HG03039 (cell line): ENCODE data around the gene QRICH2.
"Not testable (repeated sequence)": the region's sequence is repeated elsewhere in the genome, so short reads cannot be mapped to it uniquely, and the experiment has no call there.

Source experiments
- ATAC-seq: cut with Tn5 transposase; IDR thresholded peaks from one replicate; pipeline ENCODE4 v1.9.1; 2021; ENCODE audit warnings: mild to moderate bottlenecking, moderate library complexity; ENCODE audit not compliant: unreplicated experiment

The QRICH2 gene

GRCh38 chr17:76267051-76267576 lies 41.0 kb downstream of the QRICH2 start:
- ATAC-seq: no peak

DNA sequence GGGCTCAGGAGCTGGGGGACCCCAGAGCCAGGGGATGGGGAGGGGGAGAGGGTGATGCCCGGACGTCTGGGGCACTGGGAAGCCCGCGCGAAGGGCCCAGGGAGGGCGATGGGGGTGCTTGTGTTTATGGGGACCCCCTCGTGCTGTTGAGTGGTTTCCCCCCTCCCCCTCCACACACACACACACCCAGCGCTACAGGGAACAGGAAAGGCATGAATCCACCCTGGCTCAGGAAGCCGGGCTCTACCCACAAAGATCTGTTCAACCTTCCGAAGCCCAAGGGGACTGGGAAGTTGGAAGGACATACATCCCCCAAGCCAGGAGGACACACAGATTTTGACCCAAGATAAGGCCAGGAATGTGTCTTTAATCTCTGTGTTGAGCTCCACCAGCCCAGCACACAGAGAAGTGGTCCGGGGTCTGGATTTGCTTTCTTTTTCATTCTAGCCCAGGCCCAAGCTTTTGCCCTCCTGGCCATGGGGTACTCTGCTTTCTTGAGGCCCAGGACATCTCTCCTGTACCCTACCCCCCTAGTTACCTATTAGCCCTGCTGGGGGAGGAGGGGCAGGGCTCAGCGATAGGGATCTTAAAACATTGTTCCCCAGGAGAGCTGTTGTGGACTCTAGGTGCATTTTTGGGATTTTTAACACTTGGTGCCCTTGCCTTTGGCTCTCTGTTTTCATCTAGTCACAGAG lies 41.7 kb downstream of the QRICH2 start:
- no peak for ATAC-seq

GRCh38 chr17:76265624-76266243 lies 42.3 kb downstream of the QRICH2 start:
- ATAC-seq: no peak

DNA sequence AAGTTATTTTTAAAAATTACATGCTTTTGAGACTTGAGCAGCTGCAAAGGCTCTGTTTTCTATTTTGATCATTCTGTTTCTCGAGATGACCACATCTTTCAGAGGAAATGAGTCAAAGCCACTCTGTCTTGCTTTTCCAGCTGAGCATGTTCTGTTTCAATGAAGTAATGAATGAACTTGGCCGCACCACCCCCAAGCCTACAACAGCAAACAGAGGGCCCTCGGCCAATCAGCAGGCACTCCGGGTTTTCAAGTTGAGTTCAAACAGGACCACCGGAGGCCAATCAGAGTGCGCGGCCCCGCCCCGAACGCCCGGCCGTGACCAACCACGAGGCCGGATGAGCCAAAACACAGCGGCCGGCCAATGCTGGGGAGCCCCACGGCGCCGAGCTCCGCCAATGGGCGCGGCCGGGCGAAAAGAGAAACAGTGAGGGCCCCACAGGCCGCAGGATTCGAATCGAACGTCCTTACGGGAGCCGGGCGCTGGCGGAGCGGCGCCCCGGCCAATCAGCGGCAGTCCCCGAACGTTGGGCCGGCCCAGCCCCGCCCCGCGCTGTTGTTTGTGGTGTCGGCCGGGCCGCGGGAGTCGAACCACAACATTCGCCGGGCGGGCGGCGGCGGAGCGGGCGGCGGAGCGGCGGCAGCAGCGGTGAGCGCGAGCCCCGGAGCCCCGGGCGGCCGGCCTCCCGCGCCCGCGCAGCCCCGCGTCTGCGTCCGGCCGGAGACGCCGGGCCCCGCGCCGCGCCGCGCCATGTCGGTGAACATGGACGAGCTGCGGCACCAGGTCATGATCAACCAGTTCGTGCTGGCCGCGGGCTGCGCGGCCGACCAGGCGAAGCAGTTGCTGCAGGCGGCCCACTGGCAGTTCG lies 43.1 kb downstream of the QRICH2 start, which contains the start of gene UBALD2:
Gene UBALD2 (plus strand): TSS at position 594 of the 869 bp plus-strand sequence. CDS start 158 bp downstream, at position 752.
- peak; percentile 74 for ATAC-seq

DNA sequence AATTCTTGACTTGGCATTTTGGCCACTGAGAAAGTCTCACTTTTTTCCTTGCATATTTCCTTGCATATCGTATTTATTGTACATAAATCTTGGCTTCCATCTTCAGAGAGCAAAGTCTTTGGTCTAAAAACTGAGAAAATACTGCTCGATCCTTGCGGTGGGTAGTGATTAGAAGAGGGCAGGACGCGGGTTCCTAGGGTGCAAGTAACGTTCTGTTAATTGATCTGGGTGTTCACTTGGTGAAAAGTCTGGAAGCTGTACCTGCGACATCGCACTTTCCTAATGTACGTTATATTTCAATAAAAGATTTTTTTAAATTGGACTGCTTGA lies 43.7 kb downstream of the QRICH2 start:
- ATAC-seq: peak; percentile 2

DNA sequence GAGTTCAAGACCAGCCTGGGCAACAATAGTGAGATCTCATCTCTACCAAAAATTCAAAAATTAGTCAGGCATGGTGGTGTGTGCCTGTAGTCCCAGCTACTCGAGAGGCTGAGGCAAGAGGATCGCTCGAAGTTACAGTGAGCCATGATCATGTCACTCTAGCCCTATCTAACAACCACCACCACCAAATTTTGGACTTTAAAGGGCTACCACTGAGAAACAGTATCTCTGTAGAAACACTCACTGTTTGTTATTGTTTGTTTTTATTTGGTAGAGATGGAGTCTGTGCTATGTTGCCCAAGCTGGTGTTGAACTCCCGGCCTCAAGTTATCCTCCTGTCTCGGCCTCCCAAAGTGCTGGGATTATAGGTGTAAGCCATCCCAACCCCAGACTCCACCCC lies 44.2 kb downstream of the QRICH2 start:
- no peak for ATAC-seq

DNA sequence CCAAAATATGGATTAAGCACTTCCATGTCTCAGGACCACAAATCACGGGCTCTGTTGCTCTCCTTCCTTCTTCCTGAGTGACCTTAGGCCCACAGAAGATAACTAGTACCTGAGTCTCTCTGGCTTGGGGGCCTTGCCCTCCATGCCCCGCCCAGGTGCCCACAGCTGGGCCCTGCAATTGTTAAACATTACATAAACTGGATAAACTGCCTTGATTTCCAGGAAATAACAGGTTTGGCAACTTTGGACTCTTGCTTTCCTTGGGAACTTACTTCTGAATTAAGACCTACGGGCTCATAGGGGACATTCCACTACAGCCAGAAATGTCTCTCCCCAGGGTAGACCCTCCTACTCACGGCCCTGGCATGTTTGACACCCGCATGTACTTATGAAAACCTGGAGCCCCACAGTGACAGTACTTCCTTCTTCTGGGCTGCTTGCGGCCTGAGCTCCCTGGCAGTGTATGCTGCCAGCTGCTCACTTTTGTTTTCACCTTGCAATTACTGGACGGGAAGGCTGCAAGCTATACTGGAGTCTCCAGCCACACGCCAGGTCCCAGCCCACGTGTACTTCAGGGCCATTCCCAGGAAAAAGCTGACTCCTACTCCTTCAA lies 45.2 kb downstream of the QRICH2 start:
- ATAC-seq: no peak

DNA sequence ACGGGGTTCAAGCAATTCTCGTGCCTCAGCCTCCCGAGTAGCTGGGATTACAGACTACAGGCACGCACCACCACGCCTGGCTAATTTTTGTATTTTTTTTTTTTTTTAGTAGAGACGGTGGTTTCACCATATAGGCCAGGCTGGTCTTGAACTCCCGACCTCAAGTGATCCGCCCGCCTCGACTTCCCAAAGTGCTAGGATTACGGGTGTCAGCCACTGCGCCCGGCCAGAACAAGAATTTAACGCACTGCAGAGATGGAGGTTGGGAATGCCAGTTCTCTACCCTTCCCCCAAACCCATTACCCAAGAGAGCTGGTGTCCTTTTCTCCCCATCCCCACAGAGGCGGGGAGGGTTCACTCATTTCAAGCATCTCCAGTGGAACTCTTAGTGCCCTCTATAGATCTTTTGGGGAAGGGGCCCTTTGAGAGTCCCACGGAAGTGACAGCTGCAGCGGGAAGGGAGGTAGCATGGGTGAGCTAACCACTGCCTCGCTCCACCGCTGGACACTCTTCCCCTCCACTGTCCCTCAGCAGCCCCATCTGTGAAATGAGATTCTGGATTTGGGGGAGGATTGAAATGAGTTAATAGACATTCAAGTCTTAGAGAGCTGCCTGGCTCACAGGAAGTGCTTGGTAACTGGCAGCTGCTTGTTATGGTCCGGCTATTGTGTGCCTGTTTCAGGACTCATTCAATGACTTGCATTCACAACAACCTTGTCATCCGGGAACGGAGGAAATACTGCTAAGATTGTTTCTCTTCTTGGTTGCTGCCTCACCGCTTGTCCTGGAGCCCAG lies 46.5 kb downstream of the QRICH2 start:
- no peak for ATAC-seq

GRCh38 chr17:76260669-76261068 lies 47.4 kb downstream of the QRICH2 start:
- ATAC-seq: no peak

DNA sequence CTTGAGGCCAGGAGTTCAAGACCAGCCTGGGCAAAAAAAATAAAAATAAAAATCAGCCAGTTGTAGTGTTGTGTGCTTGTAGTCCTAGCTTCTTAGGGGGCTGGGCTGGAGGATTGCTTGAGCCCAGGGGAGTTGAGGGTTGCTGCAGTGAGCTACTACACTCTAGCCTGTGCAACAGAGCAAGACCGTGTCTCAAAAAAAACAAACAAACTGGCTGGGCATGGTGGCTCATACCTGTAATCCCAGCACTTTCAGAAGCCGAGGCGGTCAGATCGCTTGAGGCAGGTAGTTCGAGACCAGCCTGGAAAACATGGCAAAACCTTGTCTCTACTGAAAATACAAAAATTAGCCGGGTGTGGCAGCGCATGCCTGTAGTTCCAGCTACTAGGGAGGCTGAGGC lies 47.9 kb downstream of the QRICH2 start:
- no peak for ATAC-seq

GRCh38 chr17:76256430-76257050 lies 51.5 kb downstream of the QRICH2 start:
- ATAC-seq: not testable (repeated sequence)

DNA sequence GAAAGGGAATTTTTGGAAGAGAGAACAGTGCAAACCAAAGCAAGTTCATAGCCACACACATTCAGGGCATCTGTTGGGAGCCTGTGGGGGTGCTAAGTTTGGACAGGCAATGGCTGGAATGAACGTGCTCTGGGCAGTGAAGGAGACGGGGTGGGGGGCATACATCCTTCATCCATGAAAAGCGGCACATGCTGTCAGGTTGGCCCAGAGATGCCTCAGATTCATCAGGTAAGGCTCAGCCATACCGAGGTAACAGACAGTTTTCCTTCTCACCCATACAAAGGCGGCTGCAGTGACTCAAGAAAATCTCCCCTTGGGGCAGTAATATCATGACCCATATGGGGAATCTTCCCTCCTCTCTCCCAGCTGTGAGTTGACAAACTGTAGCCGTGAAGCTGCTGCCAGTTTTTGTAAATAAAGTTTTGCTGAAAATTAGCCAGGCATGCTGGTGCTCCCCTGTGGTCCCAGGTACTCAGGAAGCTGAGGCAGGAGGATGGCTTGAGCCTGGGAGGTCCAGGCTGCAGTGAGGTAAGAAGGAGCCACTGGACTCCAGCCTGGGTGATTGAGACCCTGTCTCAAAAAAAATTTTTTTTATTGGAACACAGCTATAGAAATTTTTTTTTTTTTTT lies 52.2 kb downstream of the QRICH2 start:
- ATAC-seq: no peak

- no peak for ATAC-seq
These were observed 53.8 kb downstream of the QRICH2 start for GRCh38 chr17:76254275-76254674.

DNA sequence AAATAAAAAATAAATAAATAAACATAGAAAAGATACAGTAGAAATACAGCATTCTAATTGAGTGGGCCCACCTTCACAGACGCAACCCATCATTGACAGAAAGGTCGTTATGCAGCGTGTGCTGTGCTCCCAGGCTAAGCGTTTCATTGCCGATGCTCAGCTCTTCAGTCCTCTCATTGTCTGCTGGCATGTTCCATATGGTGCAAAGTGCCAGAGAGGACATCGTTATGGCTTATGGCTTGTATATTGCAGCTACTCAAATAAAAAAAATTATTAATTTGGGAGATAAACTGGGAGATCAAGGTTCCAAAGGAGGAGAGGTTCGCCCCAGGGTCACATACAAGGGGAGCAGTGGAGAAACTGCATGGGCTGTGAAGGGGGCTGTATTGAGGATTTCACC lies 54.2 kb downstream of the QRICH2 start:
- no peak for ATAC-seq

DNA sequence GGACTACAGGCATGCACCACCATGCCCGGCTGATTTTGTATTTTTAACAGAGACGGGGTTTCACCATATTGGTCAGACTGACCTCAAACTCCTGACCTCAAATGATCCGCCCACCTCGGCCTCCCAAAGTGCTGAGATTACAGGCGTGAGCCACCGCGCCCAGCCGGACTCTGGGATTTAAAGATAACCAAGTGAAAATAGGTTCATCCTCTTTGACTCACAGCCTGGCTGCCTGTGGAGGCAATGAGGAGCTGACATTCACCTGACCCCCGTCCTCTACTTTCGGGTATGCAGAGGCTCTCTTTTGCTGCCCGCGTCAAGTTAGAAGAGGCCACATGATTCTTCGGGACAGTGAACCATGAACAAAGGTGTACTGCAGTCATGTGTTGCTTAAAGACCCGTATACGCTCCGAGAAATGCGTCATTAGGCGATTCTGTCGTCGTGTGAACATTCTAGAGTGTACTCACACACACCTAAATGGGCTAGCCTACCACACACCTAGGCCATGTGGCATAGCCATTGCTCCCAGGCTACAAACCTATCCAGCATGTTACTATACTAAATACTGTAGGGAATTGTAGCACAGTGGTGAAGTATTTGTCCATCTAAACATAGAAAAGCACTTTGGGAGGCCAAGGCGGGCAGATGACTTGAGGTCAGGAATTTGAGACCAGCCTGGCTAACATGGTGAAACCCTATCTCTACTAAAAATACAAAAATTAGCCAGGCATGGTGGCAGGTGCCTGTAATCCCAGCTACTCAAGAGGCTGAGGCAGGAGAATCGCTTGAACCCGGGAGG lies 54.9 kb downstream of the QRICH2 start:
- not testable (repeated sequence) for ATAC-seq

GRCh38 chr17:76252040-76252954 lies 55.8 kb downstream of the QRICH2 start:
- no peak for ATAC-seq

- ATAC-seq: no peak
These were observed 56.5 kb downstream of the QRICH2 start for GRCh38 chr17:76251478-76252039.
